ENCODE measurements around the gene C10orf62.
A peak's percentile ranks its signal among the peaks of the same experiment; 100 is the strongest.
"Not testable (repeated sequence)": the region's sequence is repeated elsewhere in the genome, so short reads cannot be mapped to it uniquely, and the experiment has no call there.

Gene C10orf62

DNA sequence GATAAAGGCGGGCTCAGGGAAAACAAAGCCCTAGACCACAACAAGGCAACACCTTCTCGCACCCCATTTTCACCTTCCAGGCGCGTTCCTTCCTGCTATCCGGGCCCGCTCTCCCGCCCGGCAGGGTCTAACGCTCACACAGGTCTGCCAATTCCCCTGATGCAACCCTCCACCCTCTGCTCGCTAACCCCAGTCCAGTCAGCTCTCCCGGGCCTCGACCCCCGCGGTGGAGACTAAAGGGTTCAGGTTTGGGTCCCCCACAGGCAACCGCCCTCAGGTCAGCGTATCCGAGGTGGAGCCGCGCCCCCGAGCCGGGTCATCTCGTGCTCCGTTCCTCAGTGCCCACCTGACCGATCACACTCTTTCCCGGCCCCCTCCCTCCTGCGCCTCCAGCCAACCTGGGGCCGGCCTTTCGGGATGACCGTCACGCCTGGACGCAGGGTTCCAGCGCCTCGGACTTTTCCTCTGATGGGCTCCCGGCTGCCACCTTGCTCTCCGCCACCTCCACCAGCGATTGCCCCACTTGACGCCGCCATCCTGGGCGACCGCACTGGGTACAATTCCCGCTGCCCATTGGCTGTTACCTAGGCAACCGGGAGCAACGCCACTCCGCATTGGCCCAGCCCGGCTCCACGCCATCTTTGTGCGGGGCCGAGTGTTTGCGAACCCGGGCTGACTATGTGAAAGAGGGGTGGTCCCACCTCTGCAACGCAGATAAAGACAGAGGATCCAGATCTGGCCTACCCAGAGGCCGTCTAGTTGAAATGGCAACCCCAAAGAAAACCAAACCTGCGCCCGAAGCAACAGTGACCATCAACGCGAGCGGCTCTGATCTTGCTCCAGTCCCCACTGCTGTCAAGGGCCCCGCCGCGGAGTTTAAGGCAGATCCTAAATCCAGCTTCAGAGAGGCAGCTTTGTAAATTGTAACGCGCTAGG is 43.7 kb downstream of the C10orf62 start, which contains the start of gene MORN4:
Gene MORN4 (minus strand): TSS at position 552 of the 936 bp plus-strand sequence. CDS start 13,847 bp downstream, outside the sequence.
- H3K4me3 ChIP-seq (replicated peaks; ENCODE audit: low read depth, low read length): peak within 1 kb of the TSS; percentile 94

DNA sequence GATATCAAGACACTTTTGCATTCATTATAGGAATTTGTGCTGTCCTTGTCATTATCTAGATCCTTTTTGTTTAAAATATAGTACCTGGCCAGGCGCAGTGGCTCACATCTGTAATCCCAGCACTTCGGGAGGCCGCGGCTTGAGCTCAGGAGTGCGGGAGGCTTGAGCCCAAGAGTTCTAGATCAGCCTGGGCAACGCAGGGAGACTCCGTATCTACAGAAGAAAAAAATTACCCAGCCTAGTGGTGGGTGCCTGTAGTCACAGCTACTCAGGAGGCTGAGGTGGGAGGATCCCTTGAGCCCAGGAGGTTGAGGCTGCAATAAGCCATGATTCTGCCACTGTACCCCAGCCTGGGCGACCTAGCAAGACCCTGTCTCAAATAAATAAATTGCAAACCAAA is 44.4 kb downstream of the C10orf62 start:
- peak overlapping the region; percentile 94 for H3K4me3 ChIP-seq (replicated peaks; ENCODE audit: low read depth, low read length)
- TF ChIP-seq, protein P1, sequence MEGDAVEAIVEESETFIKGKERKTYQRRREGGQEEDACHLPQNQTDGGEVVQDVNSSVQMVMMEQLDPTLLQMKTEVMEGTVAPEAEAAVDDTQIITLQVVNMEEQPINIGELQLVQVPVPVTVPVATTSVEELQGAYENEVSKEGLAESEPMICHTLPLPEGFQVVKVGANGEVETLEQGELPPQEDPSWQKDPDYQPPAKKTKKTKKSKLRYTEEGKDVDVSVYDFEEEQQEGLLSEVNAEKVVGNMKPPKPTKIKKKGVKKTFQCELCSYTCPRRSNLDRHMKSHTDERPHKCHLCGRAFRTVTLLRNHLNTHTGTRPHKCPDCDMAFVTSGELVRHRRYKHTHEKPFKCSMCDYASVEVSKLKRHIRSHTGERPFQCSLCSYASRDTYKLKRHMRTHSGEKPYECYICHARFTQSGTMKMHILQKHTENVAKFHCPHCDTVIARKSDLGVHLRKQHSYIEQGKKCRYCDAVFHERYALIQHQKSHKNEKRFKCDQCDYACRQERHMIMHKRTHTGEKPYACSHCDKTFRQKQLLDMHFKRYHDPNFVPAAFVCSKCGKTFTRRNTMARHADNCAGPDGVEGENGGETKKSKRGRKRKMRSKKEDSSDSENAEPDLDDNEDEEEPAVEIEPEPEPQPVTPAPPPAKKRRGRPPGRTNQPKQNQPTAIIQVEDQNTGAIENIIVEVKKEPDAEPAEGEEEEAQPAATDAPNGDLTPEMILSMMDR (IDR thresholded peaks at IDR 0.05; ENCODE audit: low read depth, low read length, missing control alignments): no peak
- DNase-seq (ENCODE audit: extremely low read depth, low read depth): no peak

More for the DNA sequence above, 43.7 kb downstream of the C10orf62 start, which contains the start of gene MORN4:
- TF ChIP-seq, protein P1 (IDR thresholded peaks at IDR 0.05; ENCODE audit: low read depth, low read length, missing control alignments): no peak
- peak; percentile 85 for DNase-seq (ENCODE audit: extremely low read depth, low read depth)

DNA sequence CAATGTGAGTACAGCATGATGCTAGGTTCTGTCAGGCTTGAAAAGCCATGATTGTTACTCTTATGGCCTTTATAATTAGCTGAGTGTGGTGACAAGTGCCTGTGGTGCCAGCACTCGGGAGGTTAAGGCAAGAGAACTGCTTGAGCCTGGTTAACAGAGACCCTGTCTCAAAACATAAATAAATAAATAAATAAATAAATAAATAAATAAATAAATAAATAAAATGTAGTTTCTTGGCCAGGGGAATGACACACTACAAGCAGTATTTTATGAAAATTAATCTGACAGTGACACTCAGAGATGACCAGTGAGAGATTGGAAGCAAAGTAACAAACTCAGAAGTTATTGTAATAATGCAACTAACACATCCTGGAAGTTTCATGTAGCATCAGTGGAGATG is 46.1 kb downstream of the C10orf62 start:
- no peak overlapping the region for H3K4me3 ChIP-seq (replicated peaks; ENCODE audit: low read depth, low read length)
- TF ChIP-seq, protein P1 (IDR thresholded peaks at IDR 0.05; ENCODE audit: low read depth, low read length, missing control alignments): no peak
- no peak for DNase-seq (ENCODE audit: extremely low read depth, low read depth)

DNA sequence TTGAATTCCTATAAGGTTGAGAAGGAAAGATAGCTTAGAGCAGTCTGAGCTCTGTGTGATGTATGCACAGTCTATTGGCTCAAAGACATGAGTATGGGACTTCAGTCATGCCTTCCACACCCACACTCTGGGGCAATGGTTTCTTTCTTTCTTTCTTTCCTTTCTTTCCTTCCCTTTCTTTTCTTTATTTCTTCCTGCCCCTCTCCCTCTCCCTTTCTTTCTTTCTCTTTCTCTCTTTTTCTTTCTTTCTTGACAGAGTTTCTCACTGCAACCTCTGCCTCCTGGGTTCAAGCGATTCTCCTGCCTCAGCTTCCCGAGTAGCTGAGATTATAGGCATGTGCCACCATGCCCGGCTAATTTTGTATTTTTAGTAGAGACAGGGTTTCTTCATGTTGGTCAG is 49.6 kb downstream of the C10orf62 start:
- not testable (repeated sequence) for H3K4me3 ChIP-seq (replicated peaks; ENCODE audit: low read depth, low read length); DNase-seq (ENCODE audit: extremely low read depth, low read depth)

DNA sequence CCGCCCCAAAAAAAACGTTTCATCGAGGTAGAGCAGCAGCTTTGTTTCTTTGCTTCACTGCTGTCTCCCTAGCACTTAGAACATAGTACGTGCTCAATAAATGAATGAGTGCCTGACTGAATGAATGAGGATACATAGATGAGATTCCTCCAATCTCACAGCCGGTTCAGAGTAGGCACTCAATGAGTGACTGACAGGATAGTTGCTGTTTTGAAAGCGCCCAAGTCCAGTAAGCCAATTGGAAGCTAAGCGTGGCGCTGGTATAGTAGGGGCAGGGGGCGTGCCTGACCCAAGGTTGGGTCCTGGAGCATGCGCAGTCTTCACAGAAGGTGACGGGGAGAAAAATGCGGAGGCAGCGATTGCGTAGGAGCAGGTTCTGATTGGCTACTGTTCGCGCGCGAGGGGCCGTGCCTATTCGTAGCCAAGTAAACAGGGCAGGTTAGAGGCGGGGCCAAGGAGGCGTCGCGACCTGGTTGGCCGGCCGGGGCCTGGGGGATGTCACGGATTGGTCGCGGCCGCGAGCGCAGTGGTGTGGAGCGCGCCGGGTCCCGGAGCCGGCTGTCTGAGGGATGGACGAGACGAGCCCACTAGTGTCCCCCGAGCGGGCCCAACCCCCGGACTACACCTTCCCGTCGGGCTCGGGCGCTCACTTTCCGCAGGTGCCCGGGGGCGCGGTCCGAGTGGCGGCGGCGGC is 50.8 kb downstream of the C10orf62 start, which contains the start of gene PI4K2A:
Gene PI4K2A (plus strand): TSS at position 498 of the 694 bp plus-strand sequence. CDS start 72 bp downstream, at position 570.
- DNase-seq (ENCODE audit: extremely low read depth, low read depth): peak; percentile 99
- H3K4me3 ChIP-seq (replicated peaks; ENCODE audit: low read depth, low read length): peak within 1 kb of the TSS; percentile 79
- TF ChIP-seq, protein P1 (IDR thresholded peaks at IDR 0.05; ENCODE audit: low read depth, low read length, missing control alignments): no peak

All from HFF-Myc (cell line).